Mesendoderm (in vitro differentiated cells): ENCODE data around the gene JPH3.

Experiments
- DNase-seq: peaks from one replicate; pipeline ENCODE4 v3.0.0; 2013
- H2AK5ac ChIP-seq: 2 replicates; pipeline ENCODE4 v1.6.1; 2013; ENCODE audit warnings: low read length, inconsistent platforms
- H2BK120ac ChIP-seq: 2 replicates; pipeline ENCODE4 v1.6.1; 2013; ENCODE audit warnings: low read depth, mild to moderate bottlenecking, low read length, moderate library complexity, mixed read lengths
- H2BK15ac ChIP-seq: replicated peaks from 2 replicates; pipeline ENCODE4 v1.6.1; 2013; ENCODE audit warnings: low read depth, mild to moderate bottlenecking, moderate library complexity
- H2BK5ac ChIP-seq: 2 replicates; pipeline ENCODE4 v1.6.1; 2013; ENCODE audit warnings: low read length, inconsistent platforms
- H3K18ac ChIP-seq: 2 replicates; pipeline ENCODE4 v1.6.1; 2013; ENCODE audit warnings: mild to moderate bottlenecking, low read length, mixed read lengths
- H3K23ac ChIP-seq: one replicate; pipeline ENCODE4 v1.6.1; 2013; ENCODE audit warnings: low read length
- H3K27ac ChIP-seq: 2 replicates; pipeline ENCODE4 v1.5.1; 2013; ENCODE audit warnings: low read depth, mild to moderate bottlenecking, inconsistent platforms, low read length, moderate library complexity
- H3K27me3 ChIP-seq: 2 replicates; pipeline ENCODE4 v1.6.1; 2013; ENCODE audit warnings: low read length, control low read depth, mild to moderate bottlenecking, inconsistent platforms; ENCODE audit not compliant: insufficient read depth, poor library complexity
- H3K36me3 ChIP-seq: 2 replicates; pipeline ENCODE4 v1.6.1; 2013; ENCODE audit warnings: low read length, inconsistent platforms; ENCODE audit not compliant: control insufficient read depth, insufficient read depth
- H3K4ac ChIP-seq: one replicate; pipeline ENCODE4 v1.6.1; 2013; ENCODE audit warnings: low read depth, mild to moderate bottlenecking, low read length, moderate library complexity
- H3K4me1 ChIP-seq: 2 replicates; pipeline ENCODE4 v1.6.1; 2013; ENCODE audit warnings: low read depth, low read length, inconsistent platforms; ENCODE audit not compliant: control insufficient read depth
- H3K4me2 ChIP-seq: 2 replicates; pipeline ENCODE4 v1.6.1; 2013; ENCODE audit warnings: low read length
- H3K4me3 ChIP-seq: 2 replicates; pipeline ENCODE4 v1.5.1; 2013; ENCODE audit warnings: mild to moderate bottlenecking, low read length
- H3K56ac ChIP-seq: one replicate; pipeline ENCODE4 v1.6.1; 2013; ENCODE audit warnings: low read length
- H3K79me1 ChIP-seq: 2 replicates; pipeline ENCODE4 v1.6.1; 2013; ENCODE audit warnings: low read length, inconsistent platforms
- H3K79me2 ChIP-seq: 2 replicates; pipeline ENCODE4 v1.6.1; 2013; ENCODE audit warnings: mild to moderate bottlenecking, low read length; ENCODE audit not compliant: control insufficient read depth, insufficient read depth
- H3K9ac ChIP-seq: 2 replicates; pipeline ENCODE4 v1.6.1; 2013; ENCODE audit warnings: low read length, inconsistent platforms
- H4K5ac ChIP-seq: one replicate; pipeline ENCODE4 v1.6.1; 2013; ENCODE audit warnings: low read length
- H4K8ac ChIP-seq: one replicate; pipeline ENCODE4 v1.6.1; 2013; ENCODE audit warnings: low read depth, mild to moderate bottlenecking, control low read depth, low read length, moderate library complexity
- WGBS: extraction: QIAGEN DNeasy Blood & Tissue Kit; methylation state at CpG from one replicate; pipeline ENCODE4 v1.1.7; 2013; ENCODE audit warnings: low lambda C conversion rate, missing lambda C conversion rate; ENCODE audit not compliant: insufficient coverage; ENCODE audit errors: extremely low coverage; 5-methylcytosine and 5-hydroxymethylcytosine counted together

Gene JPH3

GRCh38 chr16:87563022-87563421, 39.3 kb upstream of the JPH3 start:
- no CpG with 5 or more reads among the region's 6 CpGs for WGBS
- no peak overlapping the region for H4K5ac ChIP-seq
- H2BK120ac ChIP-seq = no peak overlapping the region
- H3K79me1 ChIP-seq = no peaks in the 10 kb centered on the region
- H3K4me3 ChIP-seq = no peak overlapping the region
- H2AK5ac ChIP-seq = no peak overlapping the region
- H2BK15ac ChIP-seq = no peak overlapping the region
- H3K4me1 ChIP-seq = no peaks in the 10 kb centered on the region
- H3K23ac ChIP-seq = no peak overlapping the region
- no peak overlapping the region for H3K27ac ChIP-seq
- H3K4ac ChIP-seq = no peak overlapping the region
- H4K8ac ChIP-seq = no peak overlapping the region
- H2BK5ac ChIP-seq = no peak overlapping the region
- no peak overlapping the region for H3K9ac ChIP-seq
- no peak for DNase-seq
- no peak overlapping the region for H3K56ac ChIP-seq
- no peak overlapping the region for H3K18ac ChIP-seq
- no peaks in the 10 kb centered on the region for H3K79me2 ChIP-seq
- no peaks in the 10 kb centered on the region for H3K27me3 ChIP-seq
- H3K4me2 ChIP-seq = no peak overlapping the region
- H3K36me3 ChIP-seq = no peaks in the 10 kb centered on the region

- Histone ChIP-seq H2AK5ac (no peak overlapping the region), H2BK5ac (no peak overlapping the region), H4K5ac (no peak overlapping the region), H3K23ac (no peak overlapping the region), H3K4me3 (no peak overlapping the region), H2BK15ac (no peak overlapping the region), H2BK120ac (no peak overlapping the region), H3K9ac (no peak overlapping the region), H3K36me3 (no peaks in the 10 kb centered on the region), H3K56ac (no peak overlapping the region), H3K4me1 (no peaks in the 10 kb centered on the region), H4K8ac (no peak overlapping the region), H3K27ac (no peak overlapping the region), H3K4me2 (no peak overlapping the region), H3K27me3 (no peaks in the 10 kb centered on the region), H3K79me1 (no peaks in the 10 kb centered on the region), H3K79me2 (no peaks in the 10 kb centered on the region), H3K4ac (no peak overlapping the region), H3K18ac (no peak overlapping the region)
- no CpG with 5 or more reads among the region's 44 CpGs for WGBS
- no peak for DNase-seq
Observed at GRCh38 chr16:87563714-87564523, 38.4 kb upstream of the JPH3 start.

- Histone ChIP-seq H3K4me3 (no peak overlapping the region), H2BK5ac (no peak overlapping the region), H3K79me2 (no peaks in the 10 kb centered on the region), H3K56ac (no peak overlapping the region), H3K79me1 (no peaks in the 10 kb centered on the region), H3K27ac (no peak overlapping the region), H3K4me2 (no peak overlapping the region), H3K18ac (no peak overlapping the region), H3K27me3 (no peaks in the 10 kb centered on the region), H2BK15ac (no peak overlapping the region), H3K4ac (no peak overlapping the region), H2BK120ac (no peak overlapping the region), H4K8ac (no peak overlapping the region), H3K9ac (no peak overlapping the region), H3K4me1 (no peaks in the 10 kb centered on the region), H3K23ac (no peak overlapping the region), H3K36me3 (no peaks in the 10 kb centered on the region), H2AK5ac (no peak overlapping the region), H4K5ac (no peak overlapping the region)
- no peak for DNase-seq
- no CpG with 5 or more reads among the region's 6 CpGs for WGBS
Observed at GRCh38 chr16:87564524-87564778, 37.9 kb upstream of the JPH3 start.

- Histone ChIP-seq H3K4me3 (no peak overlapping the region), H3K56ac (no peak overlapping the region), H2BK5ac (no peak overlapping the region), H3K18ac (no peak overlapping the region), H3K9ac (no peak overlapping the region), H3K36me3 (no peaks in the 10 kb centered on the region), H2AK5ac (no peak overlapping the region), H3K4ac (no peak overlapping the region), H2BK120ac (no peak overlapping the region), H2BK15ac (no peak overlapping the region), H3K4me1 (no peaks in the 10 kb centered on the region), H4K8ac (no peak overlapping the region), H3K79me2 (no peaks in the 10 kb centered on the region), H3K4me2 (no peak overlapping the region), H3K79me1 (no peaks in the 10 kb centered on the region), H3K27ac (no peak overlapping the region), H4K5ac (no peak overlapping the region), H3K23ac (no peak overlapping the region), H3K27me3 (no peaks in the 10 kb centered on the region)
- WGBS = no CpG with 5 or more reads among the region's 25 CpGs
- no peak for DNase-seq
Observed at GRCh38 chr16:87569601-87570571, 32.4 kb upstream of the JPH3 start.

GRCh38 chr16:87570572-87570937, 31.8 kb upstream of the JPH3 start:
- Histone ChIP-seq H3K27me3 (no peaks in the 10 kb centered on the region), H3K23ac (no peak overlapping the region), H3K4me1 (no peaks in the 10 kb centered on the region), H3K79me1 (no peaks in the 10 kb centered on the region), H3K27ac (no peak overlapping the region), H3K36me3 (no peaks in the 10 kb centered on the region), H3K56ac (no peak overlapping the region), H2BK120ac (no peak overlapping the region), H3K9ac (no peak overlapping the region), H4K8ac (no peak overlapping the region), H2BK15ac (no peak overlapping the region), H3K4me2 (no peak overlapping the region), H3K4me3 (no peak overlapping the region), H2AK5ac (no peak overlapping the region), H2BK5ac (no peak overlapping the region), H3K18ac (no peak overlapping the region), H4K5ac (peak overlapping the region; percentile 5), H3K4ac (no peak overlapping the region), H3K79me2 (no peaks in the 10 kb centered on the region)
- DNase-seq = no peak
- no CpG with 5 or more reads among the region's 6 CpGs for WGBS
